Measurements from ENCODE around the gene DCAF5. TPM values are rescaled to one million over a fixed set of nuclear protein-coding genes. Genes with fewer than 3 reads are reported as not detected.
A peak's percentile ranks its signal among the peaks of the same experiment; 100 is the strongest.

The DCAF5 gene
- total and polyA plus RNA-seq, 2 of the 13 experiments (the other 11 are each of a cell fraction or from before 2014, with no cell fraction given), result 13.4 to 31.6 TPM

- peak overlapping the region; percentile 77 for H3K4me2 ChIP-seq (ENCODE audit: low read depth, low read length)
- ChIA-PET CTCF (ENCODE audit: low intra/inter-chr PET ratio, low total read pairs) (interaction anchor here (1.6 kb wide), 1 partner anchor 23 kb away, joined by 6 read pairs; no protein-coding TSS in a partner anchor), POLR2A (interaction anchor here (0.8 to 2.4 kb wide), 4 partner anchors 38 to 109 kb away, joined by 3 to 12 read pairs (median 6); partner anchors contain the start of gene EXD2)
- H3K4me1 ChIP-seq (ENCODE audit: insufficient read depth, low read length), result peaks cover 51% of the 10 kb centered on the region
- WGBS (ENCODE audit: low lambda C conversion rate), result 2% methylated on average over 21 of the region's 38 CpGs
- H3K4me3 ChIP-seq (replicated peaks in 1 of 3; ENCODE audit: insufficient read depth in 1 of 3, low read depth in 2 of 3, low read length in 3 of 3), result peak overlapping the region; percentile 95 to 99 (median 96)
- no peaks in the 10 kb centered on the region for H3K9me3 ChIP-seq (ENCODE audit: low read length)
- H3K27me3 ChIP-seq (ENCODE audit: control insufficient read depth in 1 of 2, insufficient read depth in 2 of 2, low read length in 2 of 2), result no peaks in the 10 kb centered on the region; a peak in 1 of 5 replicates
- H2AFZ ChIP-seq (ENCODE audit: low read length), result no peak overlapping the region
- intact Hi-C loops (cut with micrococcal nuclease; ENCODE audit: unreplicated experiment), result no loop called here
- FAIRE-seq (no peak), DNase-seq (ENCODE audit: low spot score) (peak; percentile 20), ATAC-seq (peak; percentile 4)
- peak overlapping the region; percentile 90 for H3K27ac ChIP-seq (ENCODE audit: extremely low read length, insufficient read depth, low read length)
- peak overlapping the region; percentile 94 for H3K9ac ChIP-seq (ENCODE audit: insufficient read depth, low read depth, low read length)
- H3K36me3 ChIP-seq (replicated peaks in 1 of 2; ENCODE audit: control insufficient read depth in 1 of 2, insufficient read depth in 2 of 2, low read length in 2 of 2), result 0 out of 5 replicates have a peak, but pooled peaks cover 0 to 1% of the 10 kb centered on the region in 2 experiments
- in situ Hi-C loops (cut with HindIII; ENCODE audit: extremely low pct_ligation_motif_present, low pct_unique_long_range_greater_than_20kb), result no loop called here
- no peaks in the 10 kb centered on the region for H4K20me1 ChIP-seq (ENCODE audit: insufficient read depth, low read length)
- BruUV-seq (replicated peaks), result no TSS peak
- H3K79me2 ChIP-seq (ENCODE audit: insufficient read depth, low read length), result peaks cover 40% of the 10 kb centered on the region
- TF ChIP-seq ELF1 (CRISPR knock-in tag; IDR thresholded peaks at IDR 0.05) (no peak), EEA1 (CRISPR knock-in tag; IDR thresholded peaks at IDR 0.05; ENCODE audit: borderline replicate concordance) (no peak), ZNF891 (CRISPR knock-in tag; IDR thresholded peaks at IDR 0.05) (no peak), ZFP82 (CRISPR knock-in tag; IDR thresholded peaks at IDR 0.05; ENCODE audit: borderline replicate concordance) (0 out of 2 replicates have a peak, but pooled peaks have one; percentile 5), ZSCAN25 (CRISPR knock-in tag; IDR thresholded peaks at IDR 0.05) (0 out of 2 replicates have a peak, but pooled peaks have one; percentile 32), PRDM4 (CRISPR knock-in tag; IDR thresholded peaks at IDR 0.05; ENCODE audit: borderline replicate concordance) (no peak), NR2F2 (IDR thresholded peaks at IDR 0.05; ENCODE audit: borderline replicate concordance, low read depth) (0 out of 2 replicates have a peak, but pooled peaks have one; percentile 2), MEF2D (CRISPR knock-in tag; IDR thresholded peaks at IDR 0.05) (no peak), RFXAP (CRISPR knock-in tag; IDR thresholded peaks at IDR 0.05; ENCODE audit: borderline replicate concordance) (no peak), ZNF326 (CRISPR knock-in tag; IDR thresholded peaks at IDR 0.05; ENCODE audit: borderline replicate concordance) (no peak), ZNF530 (CRISPR knock-in tag; IDR thresholded peaks at IDR 0.05; ENCODE audit: low read depth) (no peak), TRIM24 (CRISPR knock-in tag; IDR thresholded peaks at IDR 0.05) (no peak), ZNF552 (CRISPR knock-in tag; IDR thresholded peaks at IDR 0.05; ENCODE audit: borderline replicate concordance) (no peak)
- TF ChIP-seq, protein P1, sequence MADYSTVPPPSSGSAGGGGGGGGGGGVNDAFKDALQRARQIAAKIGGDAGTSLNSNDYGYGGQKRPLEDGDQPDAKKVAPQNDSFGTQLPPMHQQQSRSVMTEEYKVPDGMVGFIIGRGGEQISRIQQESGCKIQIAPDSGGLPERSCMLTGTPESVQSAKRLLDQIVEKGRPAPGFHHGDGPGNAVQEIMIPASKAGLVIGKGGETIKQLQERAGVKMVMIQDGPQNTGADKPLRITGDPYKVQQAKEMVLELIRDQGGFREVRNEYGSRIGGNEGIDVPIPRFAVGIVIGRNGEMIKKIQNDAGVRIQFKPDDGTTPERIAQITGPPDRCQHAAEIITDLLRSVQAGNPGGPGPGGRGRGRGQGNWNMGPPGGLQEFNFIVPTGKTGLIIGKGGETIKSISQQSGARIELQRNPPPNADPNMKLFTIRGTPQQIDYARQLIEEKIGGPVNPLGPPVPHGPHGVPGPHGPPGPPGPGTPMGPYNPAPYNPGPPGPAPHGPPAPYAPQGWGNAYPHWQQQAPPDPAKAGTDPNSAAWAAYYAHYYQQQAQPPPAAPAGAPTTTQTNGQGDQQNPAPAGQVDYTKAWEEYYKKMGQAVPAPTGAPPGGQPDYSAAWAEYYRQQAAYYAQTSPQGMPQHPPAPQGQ (CRISPR knock-in tag; IDR thresholded peaks at IDR 0.05; ENCODE audit: borderline replicate concordance), result no peak
- TF ChIP-seq, protein P2, sequence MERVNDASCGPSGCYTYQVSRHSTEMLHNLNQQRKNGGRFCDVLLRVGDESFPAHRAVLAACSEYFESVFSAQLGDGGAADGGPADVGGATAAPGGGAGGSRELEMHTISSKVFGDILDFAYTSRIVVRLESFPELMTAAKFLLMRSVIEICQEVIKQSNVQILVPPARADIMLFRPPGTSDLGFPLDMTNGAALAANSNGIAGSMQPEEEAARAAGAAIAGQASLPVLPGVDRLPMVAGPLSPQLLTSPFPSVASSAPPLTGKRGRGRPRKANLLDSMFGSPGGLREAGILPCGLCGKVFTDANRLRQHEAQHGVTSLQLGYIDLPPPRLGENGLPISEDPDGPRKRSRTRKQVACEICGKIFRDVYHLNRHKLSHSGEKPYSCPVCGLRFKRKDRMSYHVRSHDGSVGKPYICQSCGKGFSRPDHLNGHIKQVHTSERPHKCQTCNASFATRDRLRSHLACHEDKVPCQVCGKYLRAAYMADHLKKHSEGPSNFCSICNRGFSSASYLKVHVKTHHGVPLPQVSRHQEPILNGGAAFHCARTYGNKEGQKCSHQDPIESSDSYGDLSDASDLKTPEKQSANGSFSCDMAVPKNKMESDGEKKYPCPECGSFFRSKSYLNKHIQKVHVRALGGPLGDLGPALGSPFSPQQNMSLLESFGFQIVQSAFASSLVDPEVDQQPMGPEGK (CRISPR knock-in tag; IDR thresholded peaks at IDR 0.05), result no peak
Observed at GRCh38 chr14:69152181-69152901, 578 bp downstream of the DCAF5 start.

All from HepG2 (cell line).